Loucy (cell line): ENCODE results near the gene GSE1.

Source experiments
- CTCF ChIP-seq: fragments of 200-600 bp; sonication (generic); conservative IDR thresholded peaks from 2 replicates; pipeline ENCODE4 v1.5.1; 2014; ENCODE audit warnings: mild to moderate bottlenecking, antibody characterized with exemption, low read length
- EZH2phosphoT487 ChIP-seq: fragments of 200-600 bp; IDR thresholded peaks from 2 replicates; pipeline ENCODE4 v1.6.1; 2018; ENCODE audit warnings: antibody characterized with exemption, mild to moderate bottlenecking, moderate library complexity, borderline replicate concordance

GRCh38 chr16:85646976-85647375, 33.9 kb downstream of the GSE1 start:
- TF ChIP-seq EZH2phosphoT487 (no peak), CTCF (no peak)
